ENCODE results near the gene PDZD7.

DNA sequence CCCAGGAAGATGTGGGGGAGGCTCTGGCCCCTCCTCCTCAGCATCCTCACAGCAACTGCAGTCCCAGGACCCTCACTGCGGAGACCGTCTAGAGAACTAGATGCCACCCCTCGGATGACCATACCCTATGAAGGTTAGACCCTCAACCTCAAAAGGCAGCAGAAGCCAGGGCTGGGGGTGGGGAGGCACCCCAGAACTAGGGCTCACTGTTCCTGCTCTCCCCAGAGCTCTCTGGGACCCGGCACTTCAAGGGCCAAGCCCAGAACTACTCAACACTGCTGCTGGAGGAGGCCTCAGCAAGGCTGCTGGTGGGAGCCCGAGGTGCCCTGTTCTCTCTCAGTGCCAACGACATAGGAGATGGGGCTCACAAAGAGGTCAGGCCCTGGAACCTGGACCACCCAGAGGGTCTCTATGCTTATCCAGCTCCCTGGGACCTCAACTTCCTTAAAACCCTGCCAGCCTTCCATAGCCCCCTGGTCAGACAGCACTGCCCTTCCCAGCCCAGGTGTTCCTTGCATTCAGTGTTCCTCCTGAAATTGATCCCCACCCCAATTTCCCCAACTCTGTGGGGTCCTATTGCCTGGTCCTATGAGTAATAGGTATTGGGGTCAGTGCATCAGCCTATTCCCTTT is 57.9 kb downstream of the PDZD7 start:
- TF ChIP-seq, protein P1, sequence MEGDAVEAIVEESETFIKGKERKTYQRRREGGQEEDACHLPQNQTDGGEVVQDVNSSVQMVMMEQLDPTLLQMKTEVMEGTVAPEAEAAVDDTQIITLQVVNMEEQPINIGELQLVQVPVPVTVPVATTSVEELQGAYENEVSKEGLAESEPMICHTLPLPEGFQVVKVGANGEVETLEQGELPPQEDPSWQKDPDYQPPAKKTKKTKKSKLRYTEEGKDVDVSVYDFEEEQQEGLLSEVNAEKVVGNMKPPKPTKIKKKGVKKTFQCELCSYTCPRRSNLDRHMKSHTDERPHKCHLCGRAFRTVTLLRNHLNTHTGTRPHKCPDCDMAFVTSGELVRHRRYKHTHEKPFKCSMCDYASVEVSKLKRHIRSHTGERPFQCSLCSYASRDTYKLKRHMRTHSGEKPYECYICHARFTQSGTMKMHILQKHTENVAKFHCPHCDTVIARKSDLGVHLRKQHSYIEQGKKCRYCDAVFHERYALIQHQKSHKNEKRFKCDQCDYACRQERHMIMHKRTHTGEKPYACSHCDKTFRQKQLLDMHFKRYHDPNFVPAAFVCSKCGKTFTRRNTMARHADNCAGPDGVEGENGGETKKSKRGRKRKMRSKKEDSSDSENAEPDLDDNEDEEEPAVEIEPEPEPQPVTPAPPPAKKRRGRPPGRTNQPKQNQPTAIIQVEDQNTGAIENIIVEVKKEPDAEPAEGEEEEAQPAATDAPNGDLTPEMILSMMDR (IDR thresholded peaks at IDR 0.05) = no peak
- TF ChIP-seq EZH2 (IDR thresholded peaks at IDR 0.05) = no peak
